ENCODE data around the gene MRPL20. TPM values are rescaled to one million over a fixed set of nuclear protein-coding genes. Genes with fewer than 3 reads are reported as not detected.

MRPL20 gene
- total and polyA plus RNA-seq, 2 donors (not counting 1 experiment from before 2014, with no cell fraction given), result 81.7 to 150 TPM

DNA sequence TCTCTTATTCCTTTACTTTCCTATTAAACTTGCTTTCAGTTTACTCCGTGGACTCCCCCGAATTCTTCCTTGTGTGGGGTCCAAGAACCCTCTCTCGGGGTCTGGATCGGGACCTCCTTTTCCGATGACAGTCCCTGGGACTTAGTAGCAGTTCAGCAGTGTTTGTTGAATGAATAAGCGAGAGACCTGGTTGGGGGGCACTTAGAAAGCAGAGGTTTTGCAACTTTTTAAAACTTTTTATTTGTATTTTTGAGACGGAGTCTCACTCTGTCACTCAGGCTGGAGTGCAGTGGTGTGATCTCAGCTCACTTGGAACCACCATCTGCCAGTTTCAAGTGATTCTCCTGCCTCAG lies 16.1 kb upstream of the MRPL20 start:
- DNase-seq (ENCODE audit: low read depth in 2 of 2), result no peak
- peaks cover 4% of the 10 kb centered on the region for H3K4me1 ChIP-seq (ENCODE audit: control insufficient read depth, extremely low read depth, insufficient read depth, low read length)
- H3K4me3 ChIP-seq (replicated peaks in 1 of 4; ENCODE audit: control extremely low read depth in 1 of 4, insufficient read depth in 1 of 4, low read depth in 3 of 4, low read length in 4 of 4), result no peak overlapping the region
- no peak overlapping the region for H3K9ac ChIP-seq (ENCODE audit: insufficient read depth, low read length)
- no peak for TF ChIP-seq EZH2 (IDR thresholded peaks at IDR 0.05; ENCODE audit: low read length, missing control alignments)
- TF ChIP-seq, protein P1, sequence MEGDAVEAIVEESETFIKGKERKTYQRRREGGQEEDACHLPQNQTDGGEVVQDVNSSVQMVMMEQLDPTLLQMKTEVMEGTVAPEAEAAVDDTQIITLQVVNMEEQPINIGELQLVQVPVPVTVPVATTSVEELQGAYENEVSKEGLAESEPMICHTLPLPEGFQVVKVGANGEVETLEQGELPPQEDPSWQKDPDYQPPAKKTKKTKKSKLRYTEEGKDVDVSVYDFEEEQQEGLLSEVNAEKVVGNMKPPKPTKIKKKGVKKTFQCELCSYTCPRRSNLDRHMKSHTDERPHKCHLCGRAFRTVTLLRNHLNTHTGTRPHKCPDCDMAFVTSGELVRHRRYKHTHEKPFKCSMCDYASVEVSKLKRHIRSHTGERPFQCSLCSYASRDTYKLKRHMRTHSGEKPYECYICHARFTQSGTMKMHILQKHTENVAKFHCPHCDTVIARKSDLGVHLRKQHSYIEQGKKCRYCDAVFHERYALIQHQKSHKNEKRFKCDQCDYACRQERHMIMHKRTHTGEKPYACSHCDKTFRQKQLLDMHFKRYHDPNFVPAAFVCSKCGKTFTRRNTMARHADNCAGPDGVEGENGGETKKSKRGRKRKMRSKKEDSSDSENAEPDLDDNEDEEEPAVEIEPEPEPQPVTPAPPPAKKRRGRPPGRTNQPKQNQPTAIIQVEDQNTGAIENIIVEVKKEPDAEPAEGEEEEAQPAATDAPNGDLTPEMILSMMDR (conservative IDR thresholded peaks at IDR 0.05 in 1 of 2, IDR thresholded peaks at IDR 0.05 in 1 of 2; ENCODE audit: low read depth in 1 of 2, low read length in 2 of 2), result no peak
- H3K4me2 ChIP-seq (ENCODE audit: extremely low read depth, insufficient read depth, low read length), result no peak overlapping the region
- no peaks in the 10 kb centered on the region for H3K27me3 ChIP-seq (ENCODE audit: control insufficient read depth, insufficient read depth, low read length)
- no peaks in the 10 kb centered on the region for H3K36me3 ChIP-seq (ENCODE audit: control insufficient read depth, insufficient read depth, low read length)
- H3K27ac ChIP-seq (ENCODE audit: insufficient read depth, low read length), result no peak overlapping the region
- H3K79me2 ChIP-seq (ENCODE audit: control insufficient read depth, insufficient read depth, low read length), result no peaks in the 10 kb centered on the region
- no peaks in the 10 kb centered on the region for H4K20me1 ChIP-seq (ENCODE audit: control insufficient read depth, extremely low read depth, insufficient read depth, low read length)
- no peaks in the 10 kb centered on the region for H3K9me3 ChIP-seq (ENCODE audit: control insufficient read depth, insufficient read depth, low read depth, low read length)
- no peak overlapping the region for H2AFZ ChIP-seq (ENCODE audit: low read length)

DNA sequence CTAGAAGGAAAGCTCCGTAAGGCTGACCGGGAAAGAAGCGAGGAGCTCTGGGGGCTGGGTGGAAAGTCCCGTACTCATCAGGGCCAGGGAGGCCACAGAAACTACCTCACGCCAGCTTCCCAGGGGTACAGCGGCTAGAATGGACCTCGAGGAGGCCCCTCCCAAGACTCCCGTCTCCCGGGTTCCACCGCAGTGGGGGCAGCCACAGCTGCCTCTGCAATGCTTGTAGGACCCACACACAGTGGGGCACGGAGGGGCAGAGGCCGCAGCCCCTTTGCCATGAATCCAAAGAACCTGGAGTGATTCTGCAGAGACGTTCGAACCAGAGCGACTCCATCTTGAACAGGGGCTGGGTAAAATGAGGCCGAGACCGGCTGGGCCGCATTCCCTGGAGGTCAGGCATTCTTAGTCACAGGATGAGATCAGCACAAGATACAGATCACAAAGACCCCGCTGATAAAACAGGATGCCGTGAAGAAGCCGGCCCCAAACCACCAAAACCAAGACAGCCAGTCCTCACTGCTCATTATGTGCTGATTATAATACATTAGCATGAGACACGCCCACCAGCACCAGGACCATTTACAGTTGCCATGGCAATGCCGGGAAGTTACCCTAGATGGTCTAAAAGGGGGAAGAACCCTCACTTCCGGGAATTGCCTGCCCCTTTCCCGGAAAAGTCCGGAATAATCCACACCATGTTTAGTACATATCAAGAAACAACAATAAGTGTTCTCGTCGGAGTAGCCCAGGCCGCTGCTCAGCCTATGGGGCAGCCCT lies 15.6 kb upstream of the MRPL20 start:
- no peak overlapping the region for H2AFZ ChIP-seq (ENCODE audit: low read length)
- no peak overlapping the region for H3K9ac ChIP-seq (ENCODE audit: insufficient read depth, low read length)
- H3K4me3 ChIP-seq (replicated peaks in 1 of 4; ENCODE audit: control extremely low read depth in 1 of 4, insufficient read depth in 1 of 4, low read depth in 3 of 4, low read length in 4 of 4), result no peak overlapping the region
- H4K20me1 ChIP-seq (ENCODE audit: control insufficient read depth, extremely low read depth, insufficient read depth, low read length), result no peaks in the 10 kb centered on the region
- peak in 1 of 2 donors; percentile 70 for DNase-seq (ENCODE audit: low read depth in 2 of 2)
- peaks cover 4% of the 10 kb centered on the region for H3K4me1 ChIP-seq (ENCODE audit: control insufficient read depth, extremely low read depth, insufficient read depth, low read length)
- H3K27me3 ChIP-seq (ENCODE audit: control insufficient read depth, insufficient read depth, low read length), result no peaks in the 10 kb centered on the region
- no peak overlapping the region for H3K27ac ChIP-seq (ENCODE audit: insufficient read depth, low read length)
- H3K9me3 ChIP-seq (ENCODE audit: control insufficient read depth, insufficient read depth, low read depth, low read length), result no peaks in the 10 kb centered on the region
- no peaks in the 10 kb centered on the region for H3K79me2 ChIP-seq (ENCODE audit: control insufficient read depth, insufficient read depth, low read length)
- no peak overlapping the region for H3K4me2 ChIP-seq (ENCODE audit: extremely low read depth, insufficient read depth, low read length)
- TF ChIP-seq, protein P1 (conservative IDR thresholded peaks at IDR 0.05 in 1 of 2, IDR thresholded peaks at IDR 0.05 in 1 of 2; ENCODE audit: low read depth in 1 of 2, low read length in 2 of 2), result no peak
- TF ChIP-seq EZH2 (IDR thresholded peaks at IDR 0.05; ENCODE audit: low read length, missing control alignments), result no peak
- H3K36me3 ChIP-seq (ENCODE audit: control insufficient read depth, insufficient read depth, low read length), result no peaks in the 10 kb centered on the region

DNA sequence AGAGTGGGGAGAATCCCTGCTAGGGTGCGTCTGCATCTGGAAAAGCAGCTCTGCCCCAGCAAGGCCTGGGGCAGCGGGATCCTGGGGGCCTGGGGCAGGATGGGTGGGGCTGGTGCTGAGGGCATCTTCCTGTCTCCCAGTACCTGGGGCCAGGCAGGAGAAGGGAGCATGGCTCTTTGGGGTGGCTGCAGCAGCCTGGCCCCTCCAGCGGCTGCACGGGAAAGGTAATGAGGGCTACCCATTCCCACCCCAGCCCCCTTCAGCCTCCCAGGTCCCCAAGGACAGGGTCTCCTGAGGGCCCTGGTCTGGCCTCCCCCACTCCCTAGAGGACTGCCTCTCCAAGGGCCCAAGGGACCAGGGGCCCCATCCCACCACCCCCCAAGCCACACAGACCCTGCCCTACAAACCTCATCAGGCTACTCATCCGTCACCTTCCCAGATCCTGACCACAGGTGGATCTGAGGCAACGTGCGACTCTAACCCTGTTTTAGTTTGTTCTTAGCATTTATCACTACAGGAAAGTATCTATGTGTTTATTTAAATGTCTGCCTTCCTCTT lies 14.9 kb upstream of the MRPL20 start:
- Histone ChIP-seq H3K4me2 (ENCODE audit: extremely low read depth, insufficient read depth, low read length) (no peak overlapping the region), H3K4me1 (ENCODE audit: control insufficient read depth, extremely low read depth, insufficient read depth, low read length) (peaks cover 4% of the 10 kb centered on the region), H3K36me3 (ENCODE audit: control insufficient read depth, insufficient read depth, low read length) (no peaks in the 10 kb centered on the region), H2AFZ (ENCODE audit: low read length) (no peak overlapping the region), H3K9ac (ENCODE audit: insufficient read depth, low read length) (no peak overlapping the region), H3K4me3 (replicated peaks in 1 of 4; ENCODE audit: control extremely low read depth in 1 of 4, insufficient read depth in 1 of 4, low read depth in 3 of 4, low read length in 4 of 4) (no peak overlapping the region), H3K79me2 (ENCODE audit: control insufficient read depth, insufficient read depth, low read length) (no peaks in the 10 kb centered on the region), H3K27ac (ENCODE audit: insufficient read depth, low read length) (no peak overlapping the region), H3K27me3 (ENCODE audit: control insufficient read depth, insufficient read depth, low read length) (no peaks in the 10 kb centered on the region), H4K20me1 (ENCODE audit: control insufficient read depth, extremely low read depth, insufficient read depth, low read length) (no peaks in the 10 kb centered on the region), H3K9me3 (ENCODE audit: control insufficient read depth, insufficient read depth, low read depth, low read length) (no peaks in the 10 kb centered on the region)
- no peak for DNase-seq (ENCODE audit: low read depth in 2 of 2)
- TF ChIP-seq, protein P1 (conservative IDR thresholded peaks at IDR 0.05 in 1 of 2, IDR thresholded peaks at IDR 0.05 in 1 of 2; ENCODE audit: low read depth in 1 of 2, low read length in 2 of 2), result no peak
- TF ChIP-seq EZH2 (IDR thresholded peaks at IDR 0.05; ENCODE audit: low read length, missing control alignments), result no peak

Data from fibroblast of lung (primary cell).